HG03025 (cell line): Measurements from ENCODE around the gene MARK3.

Source experiments
- ATAC-seq: cut with Tn5 transposase; IDR thresholded peaks from one replicate; pipeline ENCODE4 v1.9.1; 2021; ENCODE audit warnings: mild to moderate bottlenecking, moderate library complexity; ENCODE audit not compliant: unreplicated experiment, low FRiP score

MARK3 gene

GRCh38 chr14:103533137-103533998 lies 148.2 kb downstream of the MARK3 start:
- no peak for ATAC-seq

DNA sequence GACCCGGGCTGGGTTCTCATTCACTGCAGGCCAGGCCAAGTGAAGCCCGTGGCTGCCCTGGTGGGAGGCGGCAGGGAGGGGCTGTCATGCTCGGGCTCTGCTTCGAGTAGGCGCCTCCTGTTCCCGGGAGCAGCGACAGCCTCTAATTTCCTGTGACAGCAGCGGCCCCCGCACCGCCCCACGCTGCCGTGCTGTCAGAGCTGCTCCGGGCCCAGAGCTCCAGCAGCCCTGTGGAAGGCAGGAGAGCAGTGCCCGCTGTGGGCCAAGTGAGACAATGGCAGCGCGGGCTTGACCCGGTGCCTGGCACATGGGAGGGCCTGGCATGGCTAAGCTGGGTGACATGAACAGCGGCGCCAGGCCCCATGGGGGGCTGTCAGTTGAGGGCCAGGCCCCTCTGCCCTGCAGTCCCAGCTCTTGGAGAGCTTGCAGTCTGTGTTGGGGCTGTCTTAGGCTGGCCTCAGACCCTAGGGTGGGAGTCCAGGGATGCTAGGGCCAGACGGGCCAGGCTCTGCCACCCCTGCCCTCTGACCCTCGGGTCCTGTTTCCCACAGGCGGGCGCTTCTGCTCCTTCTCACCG lies 148.9 kb downstream of the MARK3 start:
- no peak for ATAC-seq

- no peak for ATAC-seq
These were observed 149.4 kb downstream of the MARK3 start for GRCh38 chr14:103534576-103535061.

- no peak for ATAC-seq
These were observed 150.1 kb downstream of the MARK3 start for GRCh38 chr14:103535081-103535890.

GRCh38 chr14:103535891-103536565 lies 150.8 kb downstream of the MARK3 start:
- no peak for ATAC-seq

DNA sequence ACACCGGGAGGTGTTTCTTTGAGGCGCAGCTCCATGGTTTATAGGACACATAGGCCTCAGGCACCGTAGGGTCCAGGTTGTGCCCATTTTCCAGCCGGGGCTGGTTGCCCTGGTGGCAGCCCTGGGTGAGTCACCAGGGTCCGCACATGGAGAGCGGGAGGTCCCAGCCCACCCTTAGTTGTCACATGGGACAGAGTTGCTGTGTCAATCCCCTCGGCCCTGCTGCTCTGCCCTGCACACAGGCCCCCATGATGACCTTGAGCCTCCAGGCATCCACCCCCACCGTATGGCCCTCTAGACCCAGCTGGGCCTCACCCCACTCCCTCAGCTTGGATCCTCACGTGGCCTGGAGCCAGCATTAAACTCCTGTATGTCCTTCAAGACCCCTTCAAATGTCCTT lies 151.5 kb downstream of the MARK3 start:
- no peak for ATAC-seq

- no peak for ATAC-seq
These were observed 152.2 kb downstream of the MARK3 start for GRCh38 chr14:103537175-103537990.

DNA sequence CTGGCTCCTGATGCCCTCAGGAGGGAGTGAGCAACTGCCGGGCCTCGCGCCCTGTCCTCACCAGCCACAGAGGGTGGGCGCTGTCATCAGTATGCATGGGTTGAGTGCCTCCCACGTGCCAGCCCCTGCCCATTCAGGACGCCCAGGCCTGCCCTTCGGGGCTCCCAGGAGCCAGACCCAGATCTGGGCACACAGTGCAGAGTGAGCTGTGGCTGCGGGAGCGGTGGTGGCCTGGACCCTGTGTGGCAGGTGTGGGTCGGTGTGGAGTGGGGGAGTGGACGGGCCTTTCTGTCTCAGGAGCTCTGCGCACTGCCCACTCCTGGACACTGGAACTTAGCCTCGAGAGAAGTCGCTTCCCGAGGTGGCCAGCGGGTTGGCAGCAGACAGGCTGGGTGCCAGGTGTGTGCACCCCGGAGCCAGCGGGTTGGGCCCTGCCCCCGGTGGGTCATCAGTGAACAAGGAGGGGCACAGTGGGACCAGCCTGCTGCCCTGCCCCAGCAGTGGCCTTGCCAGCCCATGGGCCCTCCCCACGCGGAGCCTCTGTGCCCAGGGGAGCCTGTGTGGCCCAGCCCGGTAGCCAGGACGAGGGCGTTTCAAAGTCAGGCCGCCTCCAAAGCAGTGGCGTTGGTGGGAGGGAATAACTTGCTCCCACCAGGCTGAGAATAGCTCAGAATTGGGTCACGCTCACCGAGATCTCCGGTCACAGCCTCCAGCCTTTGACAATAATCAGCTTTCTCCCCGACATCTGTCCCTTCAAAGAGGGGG lies 153.3 kb downstream of the MARK3 start:
- no peak for ATAC-seq

GRCh38 chr14:103539056-103539825 lies 154.0 kb downstream of the MARK3 start:
- no peak for ATAC-seq

DNA sequence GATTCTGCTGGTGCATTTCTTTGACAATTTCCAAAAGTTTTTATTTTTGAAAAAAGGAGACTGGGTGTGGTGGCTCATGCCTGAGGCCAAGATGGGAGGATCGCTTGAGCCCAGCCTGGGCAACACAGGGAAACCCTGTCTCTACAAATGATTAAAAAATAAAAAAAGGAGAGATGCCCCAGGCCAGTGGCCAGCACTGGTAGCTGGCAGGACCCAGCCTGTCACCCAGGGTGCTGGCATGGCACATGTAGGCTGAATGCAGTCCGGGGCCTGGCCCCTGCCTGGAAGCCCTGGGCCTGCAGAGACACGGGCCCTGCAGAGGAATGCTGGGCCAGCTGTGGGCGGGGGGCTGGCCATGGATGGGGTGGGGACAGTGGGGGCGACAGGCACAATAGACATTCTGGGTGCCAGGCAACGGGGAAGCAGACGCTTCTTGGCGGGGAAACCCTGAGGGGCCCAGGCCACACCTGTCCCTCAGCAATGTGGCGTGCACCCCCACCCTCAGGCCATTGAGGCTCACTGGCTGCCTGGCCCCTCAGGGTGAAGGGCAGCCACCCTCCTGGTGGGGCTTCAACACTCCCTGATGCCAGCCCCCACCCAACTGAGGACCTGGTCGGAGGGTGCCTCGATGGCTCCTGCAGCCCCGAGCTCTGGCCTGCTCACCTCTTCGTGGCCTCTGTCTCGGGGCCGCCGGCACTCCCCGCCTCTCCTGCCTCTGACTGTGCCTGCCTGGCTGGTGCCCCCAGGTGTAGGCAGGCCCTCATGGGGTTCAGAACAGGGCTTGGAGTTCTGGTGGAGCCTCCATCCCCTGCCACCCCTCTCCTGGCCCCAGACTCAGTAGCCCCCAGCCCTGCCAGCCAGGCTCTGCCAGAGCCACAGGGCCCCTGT lies 155.8 kb downstream of the MARK3 start:
- ATAC-seq: no peak

- no peak for ATAC-seq
These were observed 156.7 kb downstream of the MARK3 start for GRCh38 chr14:103541709-103542604.

GRCh38 chr14:103542605-103543088 lies 157.4 kb downstream of the MARK3 start:
- ATAC-seq: no peak

DNA sequence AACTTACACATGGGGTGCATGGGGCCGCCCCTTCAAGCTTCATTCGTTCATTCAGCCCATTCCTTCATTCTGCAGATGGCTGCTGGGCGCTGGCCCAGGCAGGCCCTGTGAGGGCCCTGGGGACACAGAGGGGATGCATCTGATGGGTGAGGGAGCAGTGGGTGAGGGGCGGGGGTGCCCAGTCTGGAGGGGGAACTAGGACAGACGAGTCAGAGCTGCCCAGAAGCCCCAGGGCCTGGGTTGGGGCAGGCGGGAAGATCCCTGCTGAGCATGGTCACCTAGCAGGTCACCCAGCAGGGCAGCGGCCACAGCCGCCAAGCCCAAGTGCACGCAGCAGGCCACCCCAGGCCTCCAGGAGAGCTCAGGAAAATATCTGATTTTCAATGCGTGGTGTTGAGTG lies 157.9 kb downstream of the MARK3 start:
- no peak for ATAC-seq

DNA sequence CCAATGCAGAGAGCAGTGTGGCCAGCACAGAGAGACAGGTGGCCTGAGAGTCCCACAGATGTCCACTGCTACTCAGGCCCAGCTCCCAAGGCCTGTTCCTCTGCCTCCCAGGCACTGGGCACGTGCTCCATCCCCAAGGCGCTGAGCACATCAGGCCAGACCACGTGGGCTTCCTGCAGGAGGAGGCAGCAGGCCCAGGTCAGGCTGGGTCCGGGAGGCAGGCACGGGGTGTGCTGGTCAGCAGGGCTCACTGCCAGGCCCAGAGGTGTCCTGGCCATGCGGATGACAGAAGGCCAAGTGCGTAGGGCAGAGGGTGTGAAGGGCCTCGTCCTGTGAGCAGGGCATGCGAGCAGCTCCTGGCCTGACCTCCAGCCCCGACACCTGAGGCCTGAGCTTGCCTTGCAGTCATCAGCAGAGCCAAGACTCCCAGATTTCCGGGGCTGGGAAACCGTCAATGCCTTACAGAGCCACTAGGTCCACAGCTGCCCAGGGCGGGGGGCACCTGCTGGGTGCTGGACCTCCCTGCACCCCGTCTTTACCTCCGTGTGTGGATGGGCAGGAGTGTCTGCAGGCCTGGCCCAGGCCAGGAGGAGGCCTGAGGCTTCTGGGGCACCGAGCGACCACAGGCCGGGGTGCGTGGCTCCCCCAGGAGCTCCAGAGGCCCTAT lies 158.6 kb downstream of the MARK3 start:
- no peak for ATAC-seq

GRCh38 chr14:103544388-103545218 lies 159.4 kb downstream of the MARK3 start:
- ATAC-seq: no peak
